SH-SY5Y (cell line): ENCODE measurements around the gene C1orf141.

Source experiments
- GATA2 ChIP-seq: IDR thresholded peaks from 2 replicates; pipeline ENCODE4 v1.6.1; 2011; ENCODE audit warnings: mild to moderate bottlenecking, low read depth, low read length
- GATA3 ChIP-seq: IDR thresholded peaks from 2 replicates; pipeline ENCODE4 v1.6.1; 2011; ENCODE audit warnings: low read depth, mild to moderate bottlenecking, low read length, moderate library complexity

GRCh38 chr1:67118646-67119045 is 16.1 kb downstream of the C1orf141 start:
- TF ChIP-seq GATA3 (no peak), GATA2 (no peak)
